HG03469 (cell line): ENCODE data around the gene RAB40C.

Experiments used
- ATAC-seq: cut with Tn5 transposase; IDR thresholded peaks from one replicate; pipeline ENCODE4 v1.9.1; 2021; ENCODE audit warnings: mild to moderate bottlenecking, moderate library complexity, moderate number of reproducible peaks; ENCODE audit not compliant: unreplicated experiment

Gene RAB40C

GRCh38 chr16:678209-678857 is 88.5 kb downstream of the RAB40C start:
- no peak for ATAC-seq
